Gastrocnemius medialis (tissue), 4 donors: ENCODE measurements around the gene ILDR2.

Experiments
- POLR2A ChIP-seq, 2 donors: fragments of 450-650 bp; IDR thresholded peaks; one replicate each; pipeline ENCODE4 v1.6.1; 2017; ENCODE audit warnings: antibody characterized with exemption in 2 of 2, mild to moderate bottlenecking in 2 of 2, moderate library complexity in 2 of 2
- TF ChIP-seq, protein P1 (sequence below), 5 experiments: fragments of 450-650 bp in 3 of 5; fragments of 200-600 bp in 2 of 5; sonication (generic) in 2 of 5; IDR thresholded peaks in 4 of 5; conservative IDR thresholded peaks in 1 of 5; 1 replicate in 4 of 5; 2 replicates in 1 of 5; pipeline ENCODE4 v1.5.1; 2016 to 2019; ENCODE audit warnings: antibody characterized with exemption in 5 of 5, mild to moderate bottlenecking in 3 of 5, moderate library complexity in 3 of 5

DNA sequence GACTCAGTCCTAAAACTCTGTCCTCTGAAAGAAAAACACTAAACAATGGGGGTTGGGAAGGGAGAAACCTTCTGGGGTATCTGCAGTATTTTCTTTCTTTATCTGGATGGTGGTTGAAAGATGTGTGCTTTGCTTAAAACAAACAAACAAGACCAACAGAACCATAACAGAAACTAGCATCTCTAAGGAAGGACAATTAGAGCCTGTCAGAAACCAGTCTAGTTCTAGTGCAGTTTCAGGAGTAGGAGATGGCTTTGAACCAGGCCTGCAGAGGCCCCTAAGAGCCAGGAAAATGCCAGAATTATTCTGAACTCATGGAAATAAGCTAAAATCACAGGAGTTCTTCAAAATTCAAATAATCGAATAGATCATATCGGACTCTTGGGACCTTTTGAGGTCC is 18.5 kb downstream of the ILDR2 start:
- TF ChIP-seq, protein P1, sequence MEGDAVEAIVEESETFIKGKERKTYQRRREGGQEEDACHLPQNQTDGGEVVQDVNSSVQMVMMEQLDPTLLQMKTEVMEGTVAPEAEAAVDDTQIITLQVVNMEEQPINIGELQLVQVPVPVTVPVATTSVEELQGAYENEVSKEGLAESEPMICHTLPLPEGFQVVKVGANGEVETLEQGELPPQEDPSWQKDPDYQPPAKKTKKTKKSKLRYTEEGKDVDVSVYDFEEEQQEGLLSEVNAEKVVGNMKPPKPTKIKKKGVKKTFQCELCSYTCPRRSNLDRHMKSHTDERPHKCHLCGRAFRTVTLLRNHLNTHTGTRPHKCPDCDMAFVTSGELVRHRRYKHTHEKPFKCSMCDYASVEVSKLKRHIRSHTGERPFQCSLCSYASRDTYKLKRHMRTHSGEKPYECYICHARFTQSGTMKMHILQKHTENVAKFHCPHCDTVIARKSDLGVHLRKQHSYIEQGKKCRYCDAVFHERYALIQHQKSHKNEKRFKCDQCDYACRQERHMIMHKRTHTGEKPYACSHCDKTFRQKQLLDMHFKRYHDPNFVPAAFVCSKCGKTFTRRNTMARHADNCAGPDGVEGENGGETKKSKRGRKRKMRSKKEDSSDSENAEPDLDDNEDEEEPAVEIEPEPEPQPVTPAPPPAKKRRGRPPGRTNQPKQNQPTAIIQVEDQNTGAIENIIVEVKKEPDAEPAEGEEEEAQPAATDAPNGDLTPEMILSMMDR (IDR thresholded peaks at IDR 0.05 in 4 of 5, conservative IDR thresholded peaks at IDR 0.05 in 1 of 5), result no peak
- TF ChIP-seq POLR2A (IDR thresholded peaks at IDR 0.05), result no peak
